ENCODE results near the gene MALL.

- TF ChIP-seq CHD4 (IDR thresholded peaks at IDR 0.05; ENCODE audit: borderline replicate concordance) (no peak), MYC (IDR thresholded peaks at IDR 0.05; ENCODE audit: borderline replicate concordance, low read length) (no peak), ZNF302 (CRISPR knock-in tag; IDR thresholded peaks at IDR 0.05) (no peak), RNF2 (IDR thresholded peaks at IDR 0.05; ENCODE audit: borderline replicate concordance, low read depth) (no peak), POLR2A (IDR thresholded peaks at IDR 0.05; ENCODE audit: low read length) (no peak)
- TF ChIP-seq, protein P1, sequence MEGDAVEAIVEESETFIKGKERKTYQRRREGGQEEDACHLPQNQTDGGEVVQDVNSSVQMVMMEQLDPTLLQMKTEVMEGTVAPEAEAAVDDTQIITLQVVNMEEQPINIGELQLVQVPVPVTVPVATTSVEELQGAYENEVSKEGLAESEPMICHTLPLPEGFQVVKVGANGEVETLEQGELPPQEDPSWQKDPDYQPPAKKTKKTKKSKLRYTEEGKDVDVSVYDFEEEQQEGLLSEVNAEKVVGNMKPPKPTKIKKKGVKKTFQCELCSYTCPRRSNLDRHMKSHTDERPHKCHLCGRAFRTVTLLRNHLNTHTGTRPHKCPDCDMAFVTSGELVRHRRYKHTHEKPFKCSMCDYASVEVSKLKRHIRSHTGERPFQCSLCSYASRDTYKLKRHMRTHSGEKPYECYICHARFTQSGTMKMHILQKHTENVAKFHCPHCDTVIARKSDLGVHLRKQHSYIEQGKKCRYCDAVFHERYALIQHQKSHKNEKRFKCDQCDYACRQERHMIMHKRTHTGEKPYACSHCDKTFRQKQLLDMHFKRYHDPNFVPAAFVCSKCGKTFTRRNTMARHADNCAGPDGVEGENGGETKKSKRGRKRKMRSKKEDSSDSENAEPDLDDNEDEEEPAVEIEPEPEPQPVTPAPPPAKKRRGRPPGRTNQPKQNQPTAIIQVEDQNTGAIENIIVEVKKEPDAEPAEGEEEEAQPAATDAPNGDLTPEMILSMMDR (IDR thresholded peaks at IDR 0.05), result no peak
Observed at GRCh38 chr2:110121592-110121991, 6.0 kb upstream of the MALL start.

All from A549 (cell line).